Measurements from ENCODE around the gene ENO3.

ENO3 gene

DNA sequence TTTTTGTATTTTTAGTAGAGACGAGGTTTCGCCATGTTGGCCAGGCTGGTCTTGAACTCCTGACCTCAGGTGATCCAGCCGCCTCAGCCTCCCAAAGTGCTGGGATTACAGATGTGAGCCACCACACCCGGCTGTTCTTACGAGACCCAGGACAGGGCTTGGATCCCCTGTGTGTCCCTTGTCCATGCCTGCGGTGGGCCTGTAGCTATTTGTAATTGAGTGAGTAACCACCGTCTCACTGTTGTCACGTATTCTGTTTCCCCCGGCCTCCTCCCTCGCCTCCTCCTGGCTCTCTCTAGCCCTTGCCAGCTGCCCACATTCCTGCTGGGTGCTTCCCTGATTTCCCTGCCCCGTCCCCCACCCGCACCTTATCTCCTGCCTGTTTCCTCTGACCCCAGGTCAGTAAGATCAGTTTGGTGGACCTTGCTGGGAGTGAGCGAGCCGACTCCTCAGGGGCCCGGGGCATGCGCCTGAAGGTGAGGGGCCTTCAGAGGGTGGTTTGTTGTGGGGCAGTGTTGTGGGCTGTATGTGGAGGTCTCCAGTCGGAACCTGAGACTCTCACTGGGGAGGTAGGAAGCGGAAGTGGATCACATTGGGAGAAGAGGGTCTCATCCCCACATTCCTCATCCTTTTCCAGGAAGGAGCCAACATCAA lies 52.4 kb downstream of the ENO3 start:
- no peak for DNase-seq (ENCODE audit: low spot score)
- TF ChIP-seq, protein P1, sequence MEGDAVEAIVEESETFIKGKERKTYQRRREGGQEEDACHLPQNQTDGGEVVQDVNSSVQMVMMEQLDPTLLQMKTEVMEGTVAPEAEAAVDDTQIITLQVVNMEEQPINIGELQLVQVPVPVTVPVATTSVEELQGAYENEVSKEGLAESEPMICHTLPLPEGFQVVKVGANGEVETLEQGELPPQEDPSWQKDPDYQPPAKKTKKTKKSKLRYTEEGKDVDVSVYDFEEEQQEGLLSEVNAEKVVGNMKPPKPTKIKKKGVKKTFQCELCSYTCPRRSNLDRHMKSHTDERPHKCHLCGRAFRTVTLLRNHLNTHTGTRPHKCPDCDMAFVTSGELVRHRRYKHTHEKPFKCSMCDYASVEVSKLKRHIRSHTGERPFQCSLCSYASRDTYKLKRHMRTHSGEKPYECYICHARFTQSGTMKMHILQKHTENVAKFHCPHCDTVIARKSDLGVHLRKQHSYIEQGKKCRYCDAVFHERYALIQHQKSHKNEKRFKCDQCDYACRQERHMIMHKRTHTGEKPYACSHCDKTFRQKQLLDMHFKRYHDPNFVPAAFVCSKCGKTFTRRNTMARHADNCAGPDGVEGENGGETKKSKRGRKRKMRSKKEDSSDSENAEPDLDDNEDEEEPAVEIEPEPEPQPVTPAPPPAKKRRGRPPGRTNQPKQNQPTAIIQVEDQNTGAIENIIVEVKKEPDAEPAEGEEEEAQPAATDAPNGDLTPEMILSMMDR (IDR thresholded peaks at IDR 0.05; ENCODE audit: extremely low read depth, missing control alignments) = no peak

All from GM20000 (cell line).